IMR-90 (cell line): ENCODE measurements around the gene GSTA1.

Experiments used
- BHLHE40 ChIP-seq: fragments of 150-350 bp; IDR thresholded peaks from 2 replicates; pipeline ENCODE4 v1.6.1; 2016; ENCODE audit warnings: mild to moderate bottlenecking, low read depth, low read length
- CEBPB ChIP-seq: IDR thresholded peaks from 2 replicates; pipeline ENCODE4 v1.6.1; 2012; ENCODE audit warnings: low read depth, low read length, improper control_type of control experiment
- CTCF ChIP-seq: conservative IDR thresholded peaks from 2 replicates; pipeline ENCODE4 v1.5.1; 2012; ENCODE audit warnings: mild to moderate bottlenecking, low read depth, low read length, improper control_type of control experiment
- FOS ChIP-seq: fragments of 150-350 bp; IDR thresholded peaks from 2 replicates; pipeline ENCODE4 v1.6.1; 2016; ENCODE audit warnings: low read depth, low read length
- MXI1 ChIP-seq: IDR thresholded peaks from 2 replicates; pipeline ENCODE4 v1.6.1; 2012; ENCODE audit warnings: low read depth, mild to moderate bottlenecking, low read length, moderate library complexity, borderline replicate concordance
- NFE2L2 ChIP-seq: fragments of 150-350 bp; IDR thresholded peaks from 2 replicates; pipeline ENCODE4 v1.6.1; 2016; ENCODE audit warnings: low read depth, mild to moderate bottlenecking, low read length
- POLR2A ChIP-seq: IDR thresholded peaks from 2 replicates; pipeline ENCODE4 v1.6.1; 2012; ENCODE audit warnings: mild to moderate bottlenecking, low read depth, low read length
- RAD21 ChIP-seq: IDR thresholded peaks from 2 replicates; pipeline ENCODE4 v1.6.1; 2012; ENCODE audit warnings: low read length, improper control_type of control experiment
- RCOR1 ChIP-seq: IDR thresholded peaks from 2 replicates; pipeline ENCODE4 v1.6.1; 2012; ENCODE audit warnings: mild to moderate bottlenecking, low read length, improper control_type of control experiment; ENCODE audit not compliant: insufficient replicate concordance
- RFX5 ChIP-seq: IDR thresholded peaks from 2 replicates; pipeline ENCODE4 v1.8.0; 2012; ENCODE audit warnings: low read depth, mild to moderate bottlenecking, low read length, moderate library complexity
- SMC3 ChIP-seq: fragments of 150-350 bp; IDR thresholded peaks from 2 replicates; pipeline ENCODE4 v1.6.1; 2016; ENCODE audit warnings: low read depth, mild to moderate bottlenecking, antibody characterized with exemption, low read length, moderate library complexity
- TF ChIP-seq, protein P1 (sequence below): fragments of 150-350 bp; IDR thresholded peaks from 2 replicates; pipeline ENCODE4 v1.6.1; 2017; ENCODE audit warnings: mild to moderate bottlenecking, antibody characterized with exemption, low read length, low read depth

DNA sequence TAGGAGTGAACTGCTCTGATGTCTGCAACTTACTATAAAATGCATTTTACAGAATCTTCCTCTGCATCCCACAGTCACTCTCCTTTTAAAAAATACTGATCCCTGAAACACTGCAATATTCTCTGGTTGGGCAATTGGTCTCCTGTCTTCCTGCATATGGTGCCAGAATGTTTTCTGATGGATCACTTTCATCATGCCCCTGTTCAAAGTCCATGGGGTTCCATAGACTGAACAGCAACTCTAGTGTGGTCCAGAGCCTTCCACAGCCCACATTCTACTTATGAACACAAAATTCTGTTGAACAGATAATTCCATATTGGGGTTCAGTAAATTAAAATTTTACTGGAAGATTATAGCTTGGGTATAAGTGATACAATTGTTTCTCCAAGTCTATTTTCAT is 51.3 kb downstream of the GSTA1 start:
- no peak for TF ChIP-seq CTCF
- TF ChIP-seq POLR2A, result no peak
- no peak for TF ChIP-seq BHLHE40
- TF ChIP-seq, protein P1, sequence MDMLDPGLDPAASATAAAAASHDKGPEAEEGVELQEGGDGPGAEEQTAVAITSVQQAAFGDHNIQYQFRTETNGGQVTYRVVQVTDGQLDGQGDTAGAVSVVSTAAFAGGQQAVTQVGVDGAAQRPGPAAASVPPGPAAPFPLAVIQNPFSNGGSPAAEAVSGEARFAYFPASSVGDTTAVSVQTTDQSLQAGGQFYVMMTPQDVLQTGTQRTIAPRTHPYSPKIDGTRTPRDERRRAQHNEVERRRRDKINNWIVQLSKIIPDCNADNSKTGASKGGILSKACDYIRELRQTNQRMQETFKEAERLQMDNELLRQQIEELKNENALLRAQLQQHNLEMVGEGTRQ, result no peak
- TF ChIP-seq CEBPB, result no peak
- TF ChIP-seq NFE2L2, result no peak
- no peak for TF ChIP-seq FOS
- no peak for TF ChIP-seq RAD21
- TF ChIP-seq SMC3, result no peak
- no peak for TF ChIP-seq MXI1
- TF ChIP-seq RCOR1, result no peak
- TF ChIP-seq RFX5, result no peak
